Measurements from ENCODE around the gene SNX19.
"Not testable (repeated sequence)": the region's sequence is repeated elsewhere in the genome, so short reads cannot be mapped to it uniquely, and the experiment has no call there.

SNX19 gene

GRCh38 chr11:130868721-130869390, 47.4 kb downstream of the SNX19 start:
- DNase-seq: no peak

GRCh38 chr11:130868086-130868710, 48.1 kb downstream of the SNX19 start:
- DNase-seq: no peak

- DNase-seq: no peak
Measured at GRCh38 chr11:130866831-130867230, 49.4 kb downstream of the SNX19 start.

GRCh38 chr11:130865774-130866114, 50.5 kb downstream of the SNX19 start:
- no peak for DNase-seq

- DNase-seq: peak; percentile 0
Measured at GRCh38 chr11:130865091-130865773, 51.0 kb downstream of the SNX19 start.

GRCh38 chr11:130861902-130862860, 54.1 kb downstream of the SNX19 start:
- peak; percentile 89 for DNase-seq

GRCh38 chr11:130861283-130861682, 55.0 kb downstream of the SNX19 start:
- no peak for DNase-seq

- no peak for DNase-seq
Measured at GRCh38 chr11:130859886-130860285, 56.4 kb downstream of the SNX19 start.

GRCh38 chr11:130858215-130858614, 58.1 kb downstream of the SNX19 start:
- DNase-seq: no peak

GRCh38 chr11:130855707-130856106, 60.6 kb downstream of the SNX19 start:
- not testable (repeated sequence) for DNase-seq

GRCh38 chr11:130854483-130854882, 61.8 kb downstream of the SNX19 start:
- DNase-seq: no peak

- no peak for DNase-seq
Measured at GRCh38 chr11:130852589-130852988, 63.7 kb downstream of the SNX19 start.

- no peak for DNase-seq
Measured at GRCh38 chr11:130850185-130850944, 65.9 kb downstream of the SNX19 start.

- DNase-seq: no peak
Measured at GRCh38 chr11:130849215-130849568, 67.1 kb downstream of the SNX19 start.

- no peak for DNase-seq
Measured at GRCh38 chr11:130848361-130849214, 67.7 kb downstream of the SNX19 start.

GRCh38 chr11:130847517-130847916, 68.8 kb downstream of the SNX19 start:
- DNase-seq: no peak

- no peak for DNase-seq
Measured at GRCh38 chr11:130846606-130847005, 69.7 kb downstream of the SNX19 start.

GRCh38 chr11:130842001-130842400, 74.3 kb downstream of the SNX19 start:
- DNase-seq: no peak

- no peak for DNase-seq
Measured at GRCh38 chr11:130840679-130841078, 75.6 kb downstream of the SNX19 start.

GRCh38 chr11:130839981-130840666, 76.2 kb downstream of the SNX19 start:
- no peak for DNase-seq

- no peak for DNase-seq
Measured at GRCh38 chr11:130837194-130837593, 79.1 kb downstream of the SNX19 start.

Measured in NCI-H1436 (cell line).